ENCODE measurements around the gene KIFC3.
"Not testable (repeated sequence)": the region's sequence is repeated elsewhere in the genome, so short reads cannot be mapped to it uniquely, and the experiment has no call there.

The KIFC3 gene

GRCh38 chr16:57784334-57784733 lies 18.0 kb downstream of the KIFC3 start:
- no peak overlapping the region for H3K4me3 ChIP-seq (ENCODE audit: low read length)
- DNase-seq (ENCODE audit: low read depth) = no peak
- no peak for TF ChIP-seq CTCF (IDR thresholded peaks at IDR 0.05; ENCODE audit: insufficient read depth, low read depth, low read length, missing control alignments)

GRCh38 chr16:57783883-57784282 lies 18.4 kb downstream of the KIFC3 start:
- no peak for DNase-seq (ENCODE audit: low read depth)
- no peak for TF ChIP-seq CTCF (IDR thresholded peaks at IDR 0.05; ENCODE audit: insufficient read depth, low read depth, low read length, missing control alignments)
- H3K4me3 ChIP-seq (ENCODE audit: low read length) = no peak overlapping the region

- H3K4me3 ChIP-seq (ENCODE audit: low read length) = no peak overlapping the region
- TF ChIP-seq CTCF (IDR thresholded peaks at IDR 0.05; ENCODE audit: insufficient read depth, low read depth, low read length, missing control alignments) = no peak
- no peak for DNase-seq (ENCODE audit: low read depth)
Measured at GRCh38 chr16:57783116-57783515, 19.2 kb downstream of the KIFC3 start.

- not testable (repeated sequence) for H3K4me3 ChIP-seq (ENCODE audit: low read length); DNase-seq (ENCODE audit: low read depth)
Measured at GRCh38 chr16:57782607-57783055, 19.7 kb downstream of the KIFC3 start.

- H3K4me3 ChIP-seq (ENCODE audit: low read length) = no peak overlapping the region
- no peak for TF ChIP-seq CTCF (IDR thresholded peaks at IDR 0.05; ENCODE audit: insufficient read depth, low read depth, low read length, missing control alignments)
- peak; percentile 41 for DNase-seq (ENCODE audit: low read depth)
Measured at GRCh38 chr16:57781741-57782606, 20.3 kb downstream of the KIFC3 start.

- no peak for DNase-seq (ENCODE audit: low read depth)
- no peak for TF ChIP-seq CTCF (IDR thresholded peaks at IDR 0.05; ENCODE audit: insufficient read depth, low read depth, low read length, missing control alignments)
Measured at GRCh38 chr16:57781349-57781740, 20.9 kb downstream of the KIFC3 start.

GRCh38 chr16:57779836-57780235 lies 22.5 kb downstream of the KIFC3 start:
- DNase-seq (ENCODE audit: low read depth); H3K4me3 ChIP-seq (ENCODE audit: low read length): not testable (repeated sequence)

More at GRCh38 chr16:57781349-57781740, 20.9 kb downstream of the KIFC3 start:
- no peak overlapping the region for H3K4me3 ChIP-seq (ENCODE audit: low read length)

- TF ChIP-seq CTCF (IDR thresholded peaks at IDR 0.05; ENCODE audit: insufficient read depth, low read depth, low read length, missing control alignments) = no peak
- no peak overlapping the region for H3K4me3 ChIP-seq (ENCODE audit: low read length)
- DNase-seq (ENCODE audit: low read depth) = no peak
Measured at GRCh38 chr16:57778658-57779057, 23.6 kb downstream of the KIFC3 start.

Measured in epithelial cell of esophagus (primary cell).